Osteoblast (primary cell): ENCODE measurements around the gene EGFL6. TPM values are rescaled to one million over a fixed set of nuclear protein-coding genes. Genes with fewer than 3 reads are reported as not detected.
"Not testable (repeated sequence)": the region's sequence is repeated elsewhere in the genome, so short reads cannot be mapped to it uniquely, and the experiment has no call there.

Source experiments
- DNase-seq: peaks from one replicate; pipeline ENCODE4 v3.0.0; 2011; ENCODE audit warnings: low spot score, mixed read lengths; ENCODE audit not compliant: insufficient read length; ENCODE audit errors: missing footprints
- H2AFZ ChIP-seq: 2 replicates; pipeline ENCODE4 v1.6.0; 2011; ENCODE audit warnings: mild to moderate bottlenecking, low read length
- H3K27ac ChIP-seq: 2 replicates; pipeline ENCODE4 v1.5.1; 2011; ENCODE audit warnings: mild to moderate bottlenecking, low read depth, low read length, moderate library complexity
- H3K27me3 ChIP-seq: 2 replicates; pipeline ENCODE4 v1.6.0; 2012; ENCODE audit warnings: mild to moderate bottlenecking, control low read depth, inconsistent platforms, low read length, moderate library complexity; ENCODE audit not compliant: insufficient read depth
- H3K36me3 ChIP-seq: 2 replicates; pipeline ENCODE4 v1.5.1; 2011; ENCODE audit warnings: mild to moderate bottlenecking, low read length, control low read depth, moderate library complexity; ENCODE audit not compliant: insufficient read depth
- H3K4me1 ChIP-seq: 2 replicates; pipeline ENCODE4 v1.5.1; 2011; ENCODE audit warnings: mild to moderate bottlenecking, low read length, control low read depth, moderate library complexity; ENCODE audit not compliant: insufficient read depth
- H3K4me2 ChIP-seq: 2 replicates; pipeline ENCODE4 v1.6.0; 2011; ENCODE audit warnings: mild to moderate bottlenecking, low read length; ENCODE audit not compliant: insufficient read depth
- H3K4me3 ChIP-seq: fragments of 200-600 bp; sonication (generic); 3 replicates; pipeline ENCODE4 v1.5.1; 2012; ENCODE audit warnings: mild to moderate bottlenecking, low read length, inconsistent platforms; ENCODE audit not compliant: insufficient read depth
- H3K79me2 ChIP-seq: 2 replicates; pipeline ENCODE4 v1.6.0; 2012; ENCODE audit warnings: mild to moderate bottlenecking, low read length, control low read depth, inconsistent platforms; ENCODE audit not compliant: insufficient read depth
- H3K9me3 ChIP-seq: 2 replicates; pipeline ENCODE4 v1.5.1; 2011; ENCODE audit warnings: low read depth, low read length, control low read depth
- H4K20me1 ChIP-seq: 2 replicates; pipeline ENCODE4 v1.6.0; 2012; ENCODE audit warnings: mild to moderate bottlenecking, low read length, control low read depth; ENCODE audit not compliant: insufficient read depth
- CTCF ChIP-seq: IDR thresholded peaks from 2 replicates; pipeline ENCODE4 v1.5.1; 2011; ENCODE audit warnings: mild to moderate bottlenecking, low read depth, low read length, moderate library complexity; ENCODE audit errors: extremely low read depth
- total RNA-seq: library from RNA; depleted of rRNA; stranded (reverse); fragments of >200 nt; gene quantifications from 2 replicates; pipeline ENCODE4 v1.2.3, GENCODE V29; 2012

The EGFL6 gene
- total RNA-seq, 1 donor = under 0.01 TPM

GRCh38 chrX:13670197-13670596 is 100.8 kb downstream of the EGFL6 start:
- Histone ChIP-seq H3K27me3 (no peaks in the 10 kb centered on the region), H3K4me2 (no peak overlapping the region), H2AFZ (no peak overlapping the region), H3K79me2 (no peaks in the 10 kb centered on the region), H3K27ac (peak overlapping the region; percentile 71), H3K9me3 (no peaks in the 10 kb centered on the region), H3K36me3 (no peaks in the 10 kb centered on the region), H4K20me1 (no peaks in the 10 kb centered on the region), H3K4me1 (peaks cover 12% of the 10 kb centered on the region), H3K4me3 (no peak overlapping the region)
- no peak for DNase-seq
- TF ChIP-seq CTCF = no peak

- H3K4me2 ChIP-seq = no peak overlapping the region
- no peak overlapping the region for H3K4me3 ChIP-seq
- H3K4me1 ChIP-seq = peaks cover 8% of the 10 kb centered on the region
- H3K79me2 ChIP-seq = no peaks in the 10 kb centered on the region
- no peaks in the 10 kb centered on the region for H4K20me1 ChIP-seq
- no peaks in the 10 kb centered on the region for H3K27me3 ChIP-seq
- no peak for TF ChIP-seq CTCF
- no peak for DNase-seq
- H3K27ac ChIP-seq = no peak overlapping the region
- no peaks in the 10 kb centered on the region for H3K36me3 ChIP-seq
- no peaks in the 10 kb centered on the region for H3K9me3 ChIP-seq
- H2AFZ ChIP-seq = no peak overlapping the region
These were observed 103.6 kb downstream of the EGFL6 start for GRCh38 chrX:13673016-13673415.

- H3K27me3 ChIP-seq = no peaks in the 10 kb centered on the region
- no peak overlapping the region for H3K4me2 ChIP-seq
- no peaks in the 10 kb centered on the region for H4K20me1 ChIP-seq
- H3K9me3 ChIP-seq = no peaks in the 10 kb centered on the region
- no peak overlapping the region for H3K27ac ChIP-seq
- H3K36me3 ChIP-seq = no peaks in the 10 kb centered on the region
- no peaks in the 10 kb centered on the region for H3K4me1 ChIP-seq
- no peak for DNase-seq
- H3K4me3 ChIP-seq = no peak overlapping the region
- no peak overlapping the region for H2AFZ ChIP-seq
- no peaks in the 10 kb centered on the region for H3K79me2 ChIP-seq
- TF ChIP-seq CTCF = no peak
These were observed 107.5 kb downstream of the EGFL6 start for GRCh38 chrX:13676885-13677284.

GRCh38 chrX:13679700-13680099 is 110.3 kb downstream of the EGFL6 start:
- H3K4me1 ChIP-seq, H3K79me2 ChIP-seq: not testable (repeated sequence)

More at GRCh38 chrX:13679700-13680099, 110.3 kb downstream of the EGFL6 start:
- not testable (repeated sequence) for H2AFZ ChIP-seq, H3K4me3 ChIP-seq, H3K9me3 ChIP-seq, H3K27me3 ChIP-seq, H3K36me3 ChIP-seq, H3K27ac ChIP-seq, H3K4me2 ChIP-seq, DNase-seq, H4K20me1 ChIP-seq
